Measurements from ENCODE around the gene SPATC1L. TPM values are rescaled to one million over a fixed set of nuclear protein-coding genes. Genes with fewer than 3 reads are reported as not detected.
A peak's percentile ranks its signal among the peaks of the same experiment; 100 is the strongest.
"Not testable (repeated sequence)": the region's sequence is repeated elsewhere in the genome, so short reads cannot be mapped to it uniquely, and the experiment has no call there.

The SPATC1L gene
- total RNA-seq, 4 donors from 2014 or later, result 1.3 to 22.0 (median 7.0) TPM

- intact Hi-C loops (cut with DNase I), result loop anchor here (2.0 to 5.0 kb wide), 3 partner anchors 41 to 257 kb away; partner anchors contain the start of gene PCNT
- Histone ChIP-seq H3K4me3 (peak overlapping the region; percentile 78 to 96 (median 88)), H3K9me3 (no peaks in the 10 kb centered on the region), H3K4me1 (peaks cover 25 to 52% (median 44%) of the 10 kb centered on the region in 4 donors), H3K27ac (replicated peaks in 1 of 4) (peak overlapping the region; percentile 88 to 90 (median 89)), H3K27me3 (no peaks in the 10 kb centered on the region), H3K36me3 (peaks cover 0 to 11% (median 3%) of the 10 kb centered on the region in 4 donors)
- no peak for TF ChIP-seq EP300 (IDR thresholded peaks at IDR 0.05)
- no peak for TF ChIP-seq CTCF (IDR thresholded peaks at IDR 0.05)
- no peak for TF ChIP-seq POLR2AphosphoS5 (IDR thresholded peaks at IDR 0.05)
- no peak for TF ChIP-seq POLR2A (IDR thresholded peaks at IDR 0.05; ENCODE audit: low read depth)
- WGBS, result 2% methylated on average over 18 of the region's 20 CpGs
- no peak for DNase-seq (ENCODE audit: extremely low spot score)
These were observed 43.6 kb upstream of the SPATC1L start for GRCh38 chr21:46227811-46228344.

DNA sequence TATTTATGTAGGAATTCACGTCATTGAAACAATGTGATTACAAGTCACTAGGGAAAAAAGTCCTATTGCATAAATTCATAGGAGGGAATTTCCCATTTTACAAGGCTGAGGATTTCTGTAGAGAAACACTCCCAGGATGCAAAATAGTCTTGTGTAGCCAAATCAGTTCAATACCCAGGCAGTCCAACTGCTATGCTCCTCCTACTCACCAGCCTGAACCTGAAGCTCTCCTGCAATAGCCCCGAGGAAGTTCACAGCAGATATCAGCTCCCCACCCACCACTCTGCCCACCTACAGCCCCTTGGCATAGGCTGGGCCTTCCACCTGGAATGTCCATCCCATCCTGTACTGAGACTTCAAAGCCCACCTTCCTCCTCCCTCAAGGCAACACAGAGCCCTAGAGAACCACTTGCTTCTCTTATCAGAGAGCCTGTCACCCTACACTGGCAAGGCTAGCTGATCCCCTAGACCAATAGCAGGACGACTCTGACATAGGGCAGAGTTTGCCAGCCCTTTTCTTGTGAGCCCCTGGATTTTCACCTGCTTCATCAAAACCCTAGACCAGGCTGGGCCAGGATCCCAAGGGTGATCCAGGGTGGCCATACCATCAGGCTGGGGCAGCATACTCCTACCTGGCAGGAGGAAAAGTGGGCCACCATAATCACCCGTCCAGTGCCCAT lies 42.8 kb upstream of the SPATC1L start:
- Histone ChIP-seq H3K27ac (replicated peaks in 1 of 4) (peak overlapping the region; percentile 88 to 90 (median 89)), H3K9me3 (no peaks in the 10 kb centered on the region), H3K36me3 (peaks cover 2 to 19% (median 11%) of the 10 kb centered on the region in 4 donors), H3K4me3 (peak overlapping the region; percentile 78 to 96 (median 88)), H3K4me1 (peaks cover 32 to 57% (median 44%) of the 10 kb centered on the region in 4 donors), H3K27me3 (no peaks in the 10 kb centered on the region)
- TF ChIP-seq EP300 (IDR thresholded peaks at IDR 0.05) (no peak), POLR2AphosphoS5 (IDR thresholded peaks at IDR 0.05) (peak in 1 of 2 donors; percentile 33)
- WGBS, result 59% methylated on average over 3 of the region's 4 CpGs
- intact Hi-C loops (cut with DNase I), result loop anchor here (5.0 kb wide), 1 partner anchor 40 kb away; no protein-coding TSS in a partner anchor
- DNase-seq (ENCODE audit: extremely low spot score), result no peak

DNA sequence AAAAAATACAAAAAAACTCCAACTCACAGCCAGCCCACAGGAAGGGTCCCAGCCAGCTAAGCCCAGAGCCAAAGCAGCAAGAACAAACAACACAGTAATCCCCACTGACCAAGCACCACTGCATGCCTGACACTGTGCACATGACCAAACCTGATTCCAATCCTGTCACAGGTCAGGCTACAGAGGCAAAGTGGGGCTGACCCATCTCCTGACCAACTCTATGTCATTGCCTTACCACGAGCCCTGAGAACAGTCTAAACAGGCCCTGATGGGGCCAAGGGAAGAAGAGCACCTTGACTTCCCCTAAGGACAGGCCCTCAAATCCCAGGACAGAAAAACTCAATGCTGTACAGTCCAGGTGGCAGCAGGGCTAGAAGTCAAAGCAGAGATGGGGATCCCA lies 41.9 kb upstream of the SPATC1L start:
- Histone ChIP-seq H3K9me3 (no peaks in the 10 kb centered on the region), H3K27ac (replicated peaks in 1 of 4) (peak overlapping the region; percentile 88 to 90 (median 89)), H3K4me3 (peak overlapping the region in 1 of 4 donors; percentile 7), H3K36me3 (peaks cover 11 to 26% (median 19%) of the 10 kb centered on the region in 4 donors), H3K4me1 (peaks cover 32 to 57% (median 44%) of the 10 kb centered on the region in 4 donors), H3K27me3 (no peaks in the 10 kb centered on the region)
- no peak for DNase-seq (ENCODE audit: extremely low spot score)
- WGBS, result no CpG with 5 or more reads among the region's 1 CpG
- no peak for TF ChIP-seq CTCF (IDR thresholded peaks at IDR 0.05)
- peak in 1 of 2 donors; percentile 7 for TF ChIP-seq POLR2AphosphoS5 (IDR thresholded peaks at IDR 0.05)
- intact Hi-C loops (cut with DNase I), result loop anchor here (5.0 kb wide), 1 partner anchor 39 kb away; no protein-coding TSS in a partner anchor

DNA sequence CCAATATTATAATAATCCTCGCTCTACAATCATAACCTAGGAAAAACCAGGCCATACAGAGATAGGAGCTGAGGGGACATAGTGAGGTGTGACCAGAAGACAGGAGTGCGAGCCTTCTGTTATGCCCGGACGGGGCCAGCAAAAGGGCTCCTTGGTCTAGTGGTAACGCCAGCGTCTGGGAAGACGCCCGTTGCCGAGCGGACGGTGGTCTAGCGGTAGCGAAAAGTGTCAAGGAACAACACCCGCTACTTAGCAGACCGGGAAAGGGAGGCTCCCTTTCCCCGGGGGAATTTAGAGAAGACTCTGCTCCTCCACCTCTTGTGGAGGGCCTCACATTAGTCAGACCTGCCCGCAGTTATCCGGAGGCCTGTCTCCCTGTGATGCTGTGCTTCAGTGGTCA lies 39.4 kb upstream of the SPATC1L start:
- Histone ChIP-seq H3K4me1 (peaks cover 31 to 42% (median 38%) of the 10 kb centered on the region in 4 donors), H3K36me3 (peaks cover 32 to 51% (median 44%) of the 10 kb centered on the region in 4 donors)
- H3K27me3 ChIP-seq; DNase-seq (ENCODE audit: extremely low spot score); intact Hi-C loops (cut with DNase I); H3K9me3 ChIP-seq; H3K27ac ChIP-seq (replicated peaks in 1 of 4); H3K4me3 ChIP-seq: not testable (repeated sequence)
- WGBS, result 88% methylated on average over 18 of the region's 18 CpGs

DNA sequence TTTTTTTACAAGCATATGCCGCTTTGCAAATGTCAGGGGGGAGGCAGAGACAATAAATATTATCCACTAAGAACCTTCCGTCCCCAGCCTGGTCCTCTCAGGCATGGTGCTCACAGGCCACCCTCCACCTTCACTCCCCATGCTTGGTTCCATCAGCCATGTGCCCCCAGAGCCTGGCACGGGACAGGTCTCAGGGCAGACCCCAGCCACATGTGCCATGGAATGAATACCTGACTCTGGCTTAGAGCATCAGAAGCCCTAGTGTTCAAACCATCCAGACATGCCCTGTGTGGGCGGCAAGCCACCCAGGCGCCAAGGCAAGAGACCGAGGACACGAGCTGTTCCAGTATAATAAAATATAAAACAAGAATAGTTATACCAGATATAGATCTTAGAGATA lies 39.0 kb upstream of the SPATC1L start:
- WGBS, result 86% methylated on average over 7 of the region's 7 CpGs
- intact Hi-C loops (cut with DNase I), result no loop called here
- DNase-seq (ENCODE audit: extremely low spot score), result no peak

More for the DNA sequence above, 39.0 kb upstream of the SPATC1L start:
- H3K9me3 ChIP-seq, result no peaks in the 10 kb centered on the region
- H3K4me3 ChIP-seq, result no peak overlapping the region
- peaks cover 31 to 42% (median 38%) of the 10 kb centered on the region in 4 donors for H3K4me1 ChIP-seq
- H3K36me3 ChIP-seq, result peaks cover 32 to 52% (median 45%) of the 10 kb centered on the region in 4 donors
- TF ChIP-seq POLR2AphosphoS5 (IDR thresholded peaks at IDR 0.05) (no peak), CTCF (IDR thresholded peaks at IDR 0.05) (no peak), POLR2A (IDR thresholded peaks at IDR 0.05; ENCODE audit: low read depth) (no peak), EP300 (IDR thresholded peaks at IDR 0.05) (no peak)
- no peaks in the 10 kb centered on the region for H3K27me3 ChIP-seq
- no peak overlapping the region for H3K27ac ChIP-seq (replicated peaks in 1 of 4)
